DOHH2 (cell line): ENCODE measurements around the gene CRYZL1.

Experiments
- H3F3A ChIP-seq: fragments of 200-600 bp; sonication (generic), shearing (Covaris generic); 2 replicates; pipeline ENCODE4 v1.6.0; 2016; ENCODE audit warnings: antibody characterized with exemption, mild to moderate bottlenecking; ENCODE audit not compliant: control insufficient read depth, insufficient read depth
- H3K27ac ChIP-seq: fragments of 200-600 bp; sonication (generic); 2 replicates; pipeline ENCODE4 v1.5.1; 2014; ENCODE audit warnings: low read depth, mild to moderate bottlenecking, low read length, moderate library complexity
- H3K27me3 ChIP-seq: fragments of 200-600 bp; sonication (generic); 2 replicates; pipeline ENCODE4 v1.6.1; 2014; ENCODE audit warnings: mild to moderate bottlenecking, low read length, mixed read lengths; ENCODE audit not compliant: control insufficient read depth
- H3K36me3 ChIP-seq: fragments of 200-600 bp; sonication (generic); 2 replicates; pipeline ENCODE4 v1.6.1; 2014; ENCODE audit warnings: mild to moderate bottlenecking, low read length, moderate library complexity, mixed read lengths; ENCODE audit not compliant: control insufficient read depth
- H3K4me1 ChIP-seq: fragments of 200-600 bp; sonication (generic); 2 replicates; pipeline ENCODE4 v1.6.1; 2014; ENCODE audit warnings: mild to moderate bottlenecking, low read length, mixed read lengths; ENCODE audit not compliant: control insufficient read depth
- H3K4me2 ChIP-seq: fragments of 200-600 bp; sonication (generic); 2 replicates; pipeline ENCODE4 v1.6.0; 2014; ENCODE audit warnings: mild to moderate bottlenecking, low read length, moderate library complexity
- H3K4me3 ChIP-seq: fragments of 200-600 bp; sonication (generic); 2 replicates; pipeline ENCODE4 v1.5.1; 2014; ENCODE audit warnings: mild to moderate bottlenecking, low read length, mixed read lengths
- H3K79me2 ChIP-seq: fragments of 200-600 bp; sonication (generic); 2 replicates; pipeline ENCODE4 v1.6.1; 2014; ENCODE audit warnings: mild to moderate bottlenecking, low read length, mixed read lengths; ENCODE audit not compliant: control insufficient read depth
- H3K9me2 ChIP-seq: fragments of 200-600 bp; sonication (generic); replicated peaks from 2 replicates; pipeline ENCODE4 v1.6.1; 2014; ENCODE audit warnings: mild to moderate bottlenecking, low read length, mixed read lengths; ENCODE audit not compliant: control insufficient read depth
- H3K9me3 ChIP-seq: fragments of 200-600 bp; sonication (generic); 2 replicates; pipeline ENCODE4 v1.6.1; 2014; ENCODE audit warnings: antibody characterized with exemption, low read length, mixed read lengths; ENCODE audit not compliant: control insufficient read depth, insufficient read depth
- H4K20me1 ChIP-seq: fragments of 200-600 bp; sonication (generic); 2 replicates; pipeline ENCODE4 v1.6.0; 2014; ENCODE audit warnings: low read depth, mild to moderate bottlenecking, antibody characterized with exemption, low read length, moderate library complexity; ENCODE audit not compliant: control insufficient read depth, insufficient read depth
- CTCF ChIP-seq: fragments of 200-600 bp; sonication (generic); IDR thresholded peaks from one replicate; pipeline ENCODE4 v1.5.1; 2014; ENCODE audit warnings: antibody characterized with exemption, mild to moderate bottlenecking, low read depth, low read length; ENCODE audit not compliant: poor library complexity, severe bottlenecking
- EZH2phosphoT487 ChIP-seq: fragments of 200-600 bp; sonication (generic); IDR thresholded peaks from 2 replicates; pipeline ENCODE4 v1.6.1; 2017; ENCODE audit warnings: borderline replicate concordance, mild to moderate bottlenecking, antibody characterized with exemption, low read length, moderate library complexity, mixed read lengths

Gene CRYZL1

DNA sequence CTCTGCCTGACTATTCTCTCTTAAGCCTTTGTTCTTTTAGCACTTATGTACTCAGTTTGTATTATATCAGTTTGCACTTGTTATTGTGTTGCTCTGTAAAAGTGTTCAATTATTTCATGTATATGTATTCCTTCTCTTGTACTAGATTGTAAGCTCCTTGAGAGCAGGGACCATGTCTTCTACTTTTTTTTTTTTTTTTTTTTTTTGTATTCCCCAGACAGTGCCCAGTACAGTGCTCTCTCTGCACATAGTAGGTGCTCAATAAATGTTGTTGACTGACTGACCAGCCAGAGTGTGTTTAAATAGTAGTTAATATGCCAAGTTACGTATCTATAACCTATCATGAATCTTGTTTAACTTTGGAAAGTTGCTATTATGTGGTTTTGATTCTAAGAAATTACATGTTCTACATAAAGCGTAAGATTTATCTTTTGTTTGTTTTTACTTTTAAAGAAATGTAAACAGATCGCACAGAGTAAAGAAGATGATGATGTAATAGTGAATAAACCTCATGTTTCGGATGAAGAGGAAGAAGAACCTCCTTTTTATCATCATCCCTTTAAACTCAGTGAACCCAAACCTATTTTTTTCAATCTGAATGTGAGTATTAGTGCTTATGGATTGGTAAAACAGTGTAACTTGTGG lies 82.6 kb downstream of the CRYZL1 start:
- peaks cover 24% of the 10 kb centered on the region; the same call in 1 of the 2 replicates for H4K20me1 ChIP-seq

DNA sequence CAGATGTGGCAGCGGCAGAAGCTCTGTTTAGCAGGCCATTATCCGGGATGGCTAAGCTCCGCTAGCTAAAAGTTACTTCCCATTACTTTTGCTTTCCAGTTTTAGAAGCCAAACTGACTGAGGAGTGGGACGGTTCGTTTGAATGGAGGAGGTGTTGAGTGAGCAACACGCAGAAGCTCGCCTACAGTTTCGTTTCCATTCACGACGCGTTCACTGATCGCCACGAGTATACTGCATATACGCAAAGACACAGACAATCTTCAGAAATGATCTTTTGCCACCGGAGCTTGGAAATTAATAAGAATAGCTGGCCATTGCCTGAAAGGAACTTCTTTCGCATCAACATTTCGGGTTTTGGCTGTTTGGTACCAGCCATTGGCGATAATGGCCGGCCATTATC lies 84.1 kb downstream of the CRYZL1 start:
- H3K9me3 ChIP-seq: no peaks in the 10 kb centered on the region
- no peak overlapping the region for H3K4me2 ChIP-seq
- no peaks in the 10 kb centered on the region for H3K27me3 ChIP-seq
- H3K36me3 ChIP-seq: peaks cover 96% of the 10 kb centered on the region
- H3K4me1 ChIP-seq: no peaks in the 10 kb centered on the region
- no peak for TF ChIP-seq EZH2phosphoT487
- H3K9me2 ChIP-seq: no peaks in the 10 kb centered on the region
- no peak overlapping the region for H3K27ac ChIP-seq
- H4K20me1 ChIP-seq: peaks cover 34% of the 10 kb centered on the region; the same call in 1 of the 2 replicates
- peaks cover 19% of the 10 kb centered on the region for H3F3A ChIP-seq
- peaks cover 97% of the 10 kb centered on the region for H3K79me2 ChIP-seq
- no peak overlapping the region for H3K4me3 ChIP-seq

More for the DNA sequence above, 82.6 kb downstream of the CRYZL1 start:
- no peak overlapping the region for H3K4me3 ChIP-seq
- no peak overlapping the region for H3K27ac ChIP-seq
- no peak overlapping the region for H3K4me2 ChIP-seq
- H3F3A ChIP-seq: peaks cover 22% of the 10 kb centered on the region
- H3K79me2 ChIP-seq: peaks cover 95% of the 10 kb centered on the region
- no peaks in the 10 kb centered on the region for H3K27me3 ChIP-seq
- TF ChIP-seq CTCF (no peak), EZH2phosphoT487 (no peak)
- no peaks in the 10 kb centered on the region for H3K9me3 ChIP-seq
- no peaks in the 10 kb centered on the region for H3K4me1 ChIP-seq
- no peaks in the 10 kb centered on the region for H3K9me2 ChIP-seq
- peaks cover 96% of the 10 kb centered on the region for H3K36me3 ChIP-seq

DNA sequence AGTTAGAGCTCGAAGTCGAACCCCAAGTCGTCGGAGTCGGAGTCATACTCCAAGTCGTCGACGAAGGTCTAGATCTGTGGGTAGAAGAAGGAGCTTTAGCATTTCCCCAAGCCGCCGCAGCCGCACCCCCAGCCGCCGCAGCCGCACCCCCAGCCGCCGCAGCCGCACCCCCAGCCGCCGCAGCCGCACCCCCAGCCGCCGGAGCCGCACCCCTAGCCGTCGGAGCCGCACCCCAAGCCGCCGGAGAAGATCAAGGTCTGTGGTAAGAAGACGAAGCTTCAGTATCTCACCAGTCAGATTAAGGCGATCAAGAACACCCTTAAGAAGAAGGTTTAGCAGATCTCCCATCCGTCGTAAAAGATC lies 86.6 kb downstream of the CRYZL1 start:
- H3K4me1 ChIP-seq: no peaks in the 10 kb centered on the region
- H3K4me3 ChIP-seq: no peak overlapping the region
- peaks cover 100% of the 10 kb centered on the region for H3K79me2 ChIP-seq
- H3K9me3 ChIP-seq: no peaks in the 10 kb centered on the region
- H3K4me2 ChIP-seq: no peak overlapping the region
- peaks cover 98% of the 10 kb centered on the region for H3K36me3 ChIP-seq
- H3K27ac ChIP-seq: no peak overlapping the region
- peaks cover 48% of the 10 kb centered on the region for H4K20me1 ChIP-seq
- no peaks in the 10 kb centered on the region for H3K27me3 ChIP-seq
- peaks cover 16% of the 10 kb centered on the region for H3F3A ChIP-seq
- H3K9me2 ChIP-seq: no peaks in the 10 kb centered on the region
- no peak for TF ChIP-seq EZH2phosphoT487
- no peak for TF ChIP-seq CTCF

DNA sequence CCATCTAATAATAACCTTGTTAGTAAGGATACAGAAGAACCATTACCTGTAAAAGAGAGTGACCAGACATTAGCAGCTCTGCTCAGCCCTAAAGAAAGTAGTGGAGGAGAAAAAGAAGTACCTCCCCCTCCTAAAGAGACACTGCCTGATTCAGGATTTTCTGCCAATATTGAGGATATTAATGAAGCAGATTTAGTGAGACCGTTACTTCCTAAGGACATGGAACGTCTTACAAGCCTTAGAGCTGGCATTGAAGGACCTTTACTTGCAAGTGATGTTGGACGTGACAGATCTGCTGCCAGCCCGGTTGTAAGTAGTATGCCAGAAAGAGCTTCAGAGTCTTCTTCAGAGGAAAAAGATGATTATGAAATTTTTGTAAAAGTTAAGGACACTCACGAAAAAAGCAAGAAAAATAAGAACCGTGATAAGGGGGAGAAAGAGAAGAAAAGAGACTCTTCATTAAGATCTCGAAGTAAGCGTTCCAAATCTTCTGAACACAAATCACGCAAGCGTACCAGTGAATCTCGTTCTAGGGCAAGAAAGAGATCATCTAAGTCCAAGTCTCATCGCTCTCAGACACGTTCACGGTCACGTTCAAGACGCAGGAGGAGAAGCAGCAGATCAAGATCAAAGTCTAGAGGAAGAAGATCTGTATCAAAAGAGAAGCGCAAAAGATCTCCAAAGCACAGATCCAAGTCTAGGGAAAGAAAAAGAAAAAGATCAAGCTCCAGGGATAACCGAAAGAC lies 87.1 kb downstream of the CRYZL1 start:
- Histone ChIP-seq H3F3A (peaks cover 12% of the 10 kb centered on the region), H3K4me1 (no peaks in the 10 kb centered on the region), H3K4me3 (no peak overlapping the region), H3K9me3 (no peaks in the 10 kb centered on the region), H3K79me2 (peaks cover 100% of the 10 kb centered on the region), H3K36me3 (peaks cover 98% of the 10 kb centered on the region), H3K27ac (no peak overlapping the region), H3K4me2 (no peak overlapping the region), H4K20me1 (peaks cover 45% of the 10 kb centered on the region), H3K9me2 (no peaks in the 10 kb centered on the region), H3K27me3 (no peaks in the 10 kb centered on the region)
- no peak for TF ChIP-seq EZH2phosphoT487
- no peak for TF ChIP-seq CTCF
